ENCODE results near the gene CNTFR.

- TF ChIP-seq POLR2A (IDR thresholded peaks at IDR 0.05), result no peak
- TF ChIP-seq CTCF (IDR thresholded peaks at IDR 0.05), result no peak
- no peak for TF ChIP-seq EP300 (IDR thresholded peaks at IDR 0.05)
These were observed 82.0 kb downstream of the CNTFR start for GRCh38 chr9:34507556-34507955.
